Heart left ventricle (tissue), 16 donors: Measurements from ENCODE around the gene SLC9B1. TPM values are rescaled to one million over a fixed set of nuclear protein-coding genes. Genes with fewer than 3 reads are reported as not detected.
"Not testable (repeated sequence)": the region's sequence is repeated elsewhere in the genome, so short reads cannot be mapped to it uniquely, and the experiment has no call there.

ENCODE experiments used
- ATAC-seq, 4 donors: fragments of 200-7000 bp; cut with Tn5 transposase; one replicate each; pipeline ENCODE4 v1.9.1; 2020 to 2022; ENCODE audit warnings: moderate library complexity in 4 of 4, mild to moderate bottlenecking in 3 of 4, moderate number of reproducible peaks in 1 of 4
- DNase-seq, 5 donors: peaks; one replicate each; pipeline ENCODE4 v3.0.0-alpha.2; 2020
- H3K27ac ChIP-seq, 12 donors: fragments of 200-600 bp; sonication (generic) in 4 of 12; one replicate each; pipeline versions ENCODE4 v1.5.0 to v1.8.0; 2016 to 2022; ENCODE audit warnings: mild to moderate bottlenecking in 2 of 12
- H3K27me3 ChIP-seq, 9 donors: fragments of 200-600 bp; sonication (generic) in 2 of 9; one replicate each; pipeline versions ENCODE4 v1.5.1 to v1.8.0; 2016 to 2022; ENCODE audit warnings: mild to moderate bottlenecking in 3 of 9
- H3K36me3 ChIP-seq, 9 donors: fragments of 200-600 bp; sonication (generic) in 2 of 9; one replicate each; pipeline versions ENCODE4 v1.5.0 to v1.8.0; 2018 to 2022; ENCODE audit warnings: mild to moderate bottlenecking in 2 of 9
- H3K4me1 ChIP-seq, 12 donors: fragments of 200-600 bp; sonication (generic) in 4 of 12; one replicate each; pipeline versions ENCODE4 v1.5.0 to v1.8.0; 2016 to 2022; ENCODE audit warnings: mild to moderate bottlenecking in 3 of 12
- H3K4me3 ChIP-seq, 12 donors: fragments of 200-600 bp; sonication (generic) in 4 of 12; one replicate each; pipeline versions ENCODE4 v1.5.0 to v1.8.0; 2017 to 2022; ENCODE audit warnings: mild to moderate bottlenecking in 9 of 12, moderate library complexity in 4 of 12
- H3K9me3 ChIP-seq, 12 donors: fragments of 200-600 bp; sonication (generic) in 4 of 12; one replicate each; pipeline versions ENCODE4 v1.5.0 to v1.8.0; 2016 to 2022; ENCODE audit warnings: mild to moderate bottlenecking in 1 of 12
- POLR2A ChIP-seq, 2 donors: fragments of 450-650 bp; IDR thresholded peaks; one replicate each; pipeline ENCODE4 v1.6.1; 2017; ENCODE audit warnings: antibody characterized with exemption in 2 of 2, mild to moderate bottlenecking in 2 of 2, moderate library complexity in 2 of 2
- WGBS, 4 donors: extraction: QIAGEN DNeasy Blood & Tissue Kit in 2 of 4; methylation state at CpG; one replicate each; pipeline versions ENCODE4 v1.1.5 to v1.1.7; 2013 to 2018; 5-methylcytosine and 5-hydroxymethylcytosine counted together
- intact Hi-C, 10 donors: fragments of 100-400 bp; cut with DNase I; formaldehyde crosslinking; loops; one replicate each; pipeline versions ENCODE4 v1.11.1 to v1.14.2; 2022
- polyA plus RNA-seq, 2 donors: library from polyadenylated mRNA; stranded (reverse); fragments of 200-250 nt; gene quantifications; one replicate each; pipeline ENCODE4 v1.2.3, GENCODE V29; 2013
- total RNA-seq, 9 donors: library from RNA; depleted of rRNA in 2 of 9; stranded (reverse); fragments of >200 nt in 2 of 9; fragmentation: NEBNext Ultra II Directional in 3 of 9; extraction: Animal tissue kit (Norgen Biotek cat#: 25700) in 3 of 9; gene quantifications; one replicate each; pipeline versions ENCODE4 v1.1.0 to v1.2.4, GENCODE V29; 2016 to 2023
- TF ChIP-seq, protein P1 (sequence below), 12 donors: fragments of 200-600 bp; sonication (generic) in 4 of 12; IDR thresholded peaks; one replicate each; pipeline versions ENCODE4 v1.5.0 to v1.8.0; 2018 to 2022; ENCODE audit warnings: antibody characterized with exemption in 12 of 12, mild to moderate bottlenecking in 5 of 12
- donor health status: ischemic (EF 13 %, LVEDD 7.1; RV severe dilation, severe dysfunction).
- donor health status: healthy with polysubstance abuse.
- donor health status: DM: no; HTN: yes; CAD: no.
- donor health status: DM: no; HTN: no; CAD: no.
- donor health status: ischemic (EF 25% LVEDD 6.9; RV normal size, moderate dysfunction).
- donor health status: ischemic (EF 25% LVEDD 5.7; RV mildly dilated, moderate dysfunction).
- donor health status: healthy.
- donor health status: DM: yes; HTN: yes; CAD: no.
- donor health status: ischemic (EF 35%, LVEDD 5.7; RV mildly dilated, moderate dysfunction).
- donor health status: nonischemic (EF 11% LVEDD 7.7; RV severe dilation, severe dysfunction).
- donor health status: DM: yes; HTN: yes; CAD: no.
- donor health status: PGD.
- donor health status: ischemic (EF 29% LVEDD 5.4; RV normal size, mild dysfunction).
- donor health status: nonischemic (EF 23%, LVEDD 6.1; RV moderate dilation, normal function).

Gene SLC9B1
- total and polyA plus RNA-seq, 11 donors: 0.07 to 1.8 (median 0.56) TPM; not detected in 3

GRCh38 chr4:102959496-102959895, 60.0 kb downstream of the SLC9B1 start:
- ATAC-seq (peak in 2 of 4 donors; percentile 49 to 64), DNase-seq (peak in 2 of 5 donors; percentile 34 to 44)
- WGBS, 4 donors: 30 to 53% (median 34%) methylated on average over 3 of the region's 3 CpGs
- no peaks in the 10 kb centered on the region for H3K36me3 ChIP-seq
- H3K27ac ChIP-seq: no peak overlapping the region
- peaks cover 0 to 5% (median 0%) of the 10 kb centered on the region in 12 donors for H3K9me3 ChIP-seq
- intact Hi-C loops: no loop called here
- no peaks in the 10 kb centered on the region for H3K4me1 ChIP-seq
- TF ChIP-seq POLR2A (IDR thresholded peaks at IDR 0.05): no peak
- TF ChIP-seq, protein P1, sequence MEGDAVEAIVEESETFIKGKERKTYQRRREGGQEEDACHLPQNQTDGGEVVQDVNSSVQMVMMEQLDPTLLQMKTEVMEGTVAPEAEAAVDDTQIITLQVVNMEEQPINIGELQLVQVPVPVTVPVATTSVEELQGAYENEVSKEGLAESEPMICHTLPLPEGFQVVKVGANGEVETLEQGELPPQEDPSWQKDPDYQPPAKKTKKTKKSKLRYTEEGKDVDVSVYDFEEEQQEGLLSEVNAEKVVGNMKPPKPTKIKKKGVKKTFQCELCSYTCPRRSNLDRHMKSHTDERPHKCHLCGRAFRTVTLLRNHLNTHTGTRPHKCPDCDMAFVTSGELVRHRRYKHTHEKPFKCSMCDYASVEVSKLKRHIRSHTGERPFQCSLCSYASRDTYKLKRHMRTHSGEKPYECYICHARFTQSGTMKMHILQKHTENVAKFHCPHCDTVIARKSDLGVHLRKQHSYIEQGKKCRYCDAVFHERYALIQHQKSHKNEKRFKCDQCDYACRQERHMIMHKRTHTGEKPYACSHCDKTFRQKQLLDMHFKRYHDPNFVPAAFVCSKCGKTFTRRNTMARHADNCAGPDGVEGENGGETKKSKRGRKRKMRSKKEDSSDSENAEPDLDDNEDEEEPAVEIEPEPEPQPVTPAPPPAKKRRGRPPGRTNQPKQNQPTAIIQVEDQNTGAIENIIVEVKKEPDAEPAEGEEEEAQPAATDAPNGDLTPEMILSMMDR (IDR thresholded peaks at IDR 0.05): no peak
- H3K4me3 ChIP-seq: no peak overlapping the region
- H3K27me3 ChIP-seq: no peaks in the 10 kb centered on the region

GRCh38 chr4:102945066-102945465, 74.4 kb downstream of the SLC9B1 start:
- ATAC-seq: no peak
- H3K36me3 ChIP-seq: no peaks in the 10 kb centered on the region
- no peak for TF ChIP-seq POLR2A (IDR thresholded peaks at IDR 0.05)
- TF ChIP-seq, protein P1 (IDR thresholded peaks at IDR 0.05): no peak
- H3K9me3 ChIP-seq: peaks cover 0 to 8% (median 0%) of the 10 kb centered on the region in 12 donors
- 58 to 66% (median 62%) methylated on average over 3 of the region's 3 CpGs for WGBS, 4 donors
- H3K4me1 ChIP-seq: no peaks in the 10 kb centered on the region
- no peaks in the 10 kb centered on the region for H3K27me3 ChIP-seq
- no peak for DNase-seq
- H3K4me3 ChIP-seq: no peak overlapping the region
- H3K27ac ChIP-seq: no peak overlapping the region
- intact Hi-C loops: no loop called here

GRCh38 chr4:102938063-102938462, 81.4 kb downstream of the SLC9B1 start:
- H3K9me3 ChIP-seq, H3K4me3 ChIP-seq, H3K27me3 ChIP-seq, H3K27ac ChIP-seq, H3K36me3 ChIP-seq, ATAC-seq, intact Hi-C loops, DNase-seq, H3K4me1 ChIP-seq: not testable (repeated sequence)
- 60 to 90% (median 79%) methylated on average over 2 of the region's 2 CpGs for WGBS, 4 donors

DNA sequence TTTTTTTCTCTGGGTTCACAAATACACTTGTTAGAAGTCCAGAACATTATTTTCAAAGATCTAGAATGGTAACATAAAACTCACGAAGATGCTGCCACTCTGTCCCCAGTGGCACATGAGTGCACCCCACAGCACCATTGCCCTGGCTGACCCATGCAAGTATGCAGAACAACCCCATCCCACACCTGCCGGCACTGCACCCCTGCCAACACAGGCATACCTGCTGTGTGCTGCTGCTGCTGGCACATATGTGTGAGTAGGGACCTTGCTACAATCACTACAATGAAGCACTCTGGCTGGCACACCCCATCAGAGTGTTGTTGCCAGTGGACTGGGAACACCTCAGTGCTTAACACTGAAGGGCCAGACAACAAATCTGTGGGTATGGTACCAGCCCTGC, 83.8 kb downstream of the SLC9B1 start:
- ATAC-seq (no peak), DNase-seq (no peak)
- Histone ChIP-seq H3K9me3 (no peaks in the 10 kb centered on the region), H3K4me1 (no peaks in the 10 kb centered on the region), H3K36me3 (no peaks in the 10 kb centered on the region), H3K27ac (no peak overlapping the region), H3K4me3 (no peak overlapping the region), H3K27me3 (no peaks in the 10 kb centered on the region)
- TF ChIP-seq, protein P1 (IDR thresholded peaks at IDR 0.05): no peak
- TF ChIP-seq POLR2A (IDR thresholded peaks at IDR 0.05): no peak
- intact Hi-C loops: no loop called here
- WGBS, 4 donors: 88 to 98% (median 93%) methylated on average over 2 of the region's 2 CpGs

DNA sequence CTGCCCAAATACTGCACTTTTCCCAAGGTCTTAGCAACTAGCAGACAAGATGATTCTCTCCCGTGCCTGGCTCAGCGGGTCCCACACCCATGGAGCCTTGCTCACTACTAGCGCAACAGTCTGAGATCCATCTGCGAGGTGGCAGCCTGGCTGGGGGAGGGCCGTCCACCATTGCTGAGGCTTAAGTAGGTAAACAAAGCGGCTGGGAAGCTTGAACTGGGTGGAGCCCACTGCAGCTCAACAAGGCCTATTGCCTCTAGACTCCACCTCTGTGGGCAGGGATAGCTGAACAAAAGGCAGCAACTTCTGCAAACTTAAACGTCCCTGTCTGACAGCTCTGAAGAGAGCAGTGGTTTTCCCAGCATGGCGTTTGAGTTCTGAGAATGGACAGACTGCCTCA, 99.8 kb downstream of the SLC9B1 start:
- intact Hi-C loops, ATAC-seq, H3K27ac ChIP-seq, H3K27me3 ChIP-seq, DNase-seq, H3K36me3 ChIP-seq, H3K4me3 ChIP-seq, H3K4me1 ChIP-seq: not testable (repeated sequence)
- WGBS, 4 donors: 72 to 86% (median 83%) methylated on average over 5 to 8 of the region's 8 CpGs
- peaks cover 0 to 28% (median 4%) of the 10 kb centered on the region in 12 donors for H3K9me3 ChIP-seq
